ENCODE measurements around the gene FAU.
"Not testable (repeated sequence)": the region's sequence is repeated elsewhere in the genome, so short reads cannot be mapped to it uniquely, and the experiment has no call there.

FAU gene

GRCh38 chr11:65156256-65156655, 34.3 kb upstream of the FAU start:
- H3K27ac ChIP-seq (ENCODE audit: low read depth, low read length) = no peak overlapping the region
- no peaks in the 10 kb centered on the region for H3K36me3 ChIP-seq (ENCODE audit: control insufficient read depth, insufficient read depth, low read length)
- H3K79me1 ChIP-seq (ENCODE audit: low read length) = no peaks in the 10 kb centered on the region
- H4K8ac ChIP-seq (ENCODE audit: low read depth, low read length) = no peak overlapping the region
- no peaks in the 10 kb centered on the region for H3K79me2 ChIP-seq (ENCODE audit: control insufficient read depth, insufficient read depth, low read length)
- H3K4me1 ChIP-seq (ENCODE audit: control insufficient read depth, low read depth, low read length) = no peaks in the 10 kb centered on the region
- no peak for DNase-seq
- H2BK120ac ChIP-seq (ENCODE audit: low read depth, low read length) = no peak overlapping the region
- H3K18ac ChIP-seq (ENCODE audit: low read length) = no peak overlapping the region
- H2BK15ac ChIP-seq (replicated peaks; ENCODE audit: low read depth) = no peak overlapping the region
- H2AK5ac ChIP-seq (ENCODE audit: low read length) = no peak overlapping the region
- no CpG with 5 or more reads among the region's 3 CpGs for WGBS (ENCODE audit: extremely low coverage, insufficient coverage, low lambda C conversion rate)
- no peak overlapping the region for H3K4me3 ChIP-seq (ENCODE audit: low read length)
- no peak overlapping the region for H3K9ac ChIP-seq (ENCODE audit: low read length)
- no peak overlapping the region for H3K4ac ChIP-seq (ENCODE audit: low read depth, low read length)
- H4K5ac ChIP-seq (ENCODE audit: low read length) = no peak overlapping the region
- no peak overlapping the region for H3K56ac ChIP-seq (ENCODE audit: low read length)
- H3K23ac ChIP-seq (ENCODE audit: low read length) = no peak overlapping the region
- no peak overlapping the region for H3K4me2 ChIP-seq (ENCODE audit: low read length)
- no peaks in the 10 kb centered on the region for H3K27me3 ChIP-seq (ENCODE audit: insufficient read depth, low read length, poor library complexity)
- H2BK5ac ChIP-seq (ENCODE audit: low read length) = no peak overlapping the region

GRCh38 chr11:65152122-65152521, 30.2 kb upstream of the FAU start:
- no peak for DNase-seq
- Histone ChIP-seq H3K79me2 (ENCODE audit: control insufficient read depth, insufficient read depth, low read length) (no peaks in the 10 kb centered on the region), H2BK120ac (ENCODE audit: low read depth, low read length) (no peak overlapping the region), H3K4ac (ENCODE audit: low read depth, low read length) (no peak overlapping the region), H3K27me3 (ENCODE audit: insufficient read depth, low read length, poor library complexity) (no peaks in the 10 kb centered on the region), H2AK5ac (ENCODE audit: low read length) (no peak overlapping the region), H3K4me1 (ENCODE audit: control insufficient read depth, low read depth, low read length) (no peaks in the 10 kb centered on the region), H3K27ac (ENCODE audit: low read depth, low read length) (no peak overlapping the region), H3K18ac (ENCODE audit: low read length) (no peak overlapping the region), H3K4me3 (ENCODE audit: low read length) (no peak overlapping the region), H4K5ac (ENCODE audit: low read length) (no peak overlapping the region), H2BK5ac (ENCODE audit: low read length) (no peak overlapping the region), H3K4me2 (ENCODE audit: low read length) (no peak overlapping the region), H4K8ac (ENCODE audit: low read depth, low read length) (no peak overlapping the region), H3K23ac (ENCODE audit: low read length) (no peak overlapping the region), H3K36me3 (ENCODE audit: control insufficient read depth, insufficient read depth, low read length) (no peaks in the 10 kb centered on the region), H3K9ac (ENCODE audit: low read length) (no peak overlapping the region), H3K79me1 (ENCODE audit: low read length) (no peaks in the 10 kb centered on the region), H2BK15ac (replicated peaks; ENCODE audit: low read depth) (no peak overlapping the region), H3K56ac (ENCODE audit: low read length) (no peak overlapping the region)
- no CpG with 5 or more reads among the region's 2 CpGs for WGBS (ENCODE audit: extremely low coverage, insufficient coverage, low lambda C conversion rate)

- Histone ChIP-seq H3K27ac (ENCODE audit: low read depth, low read length) (no peak overlapping the region), H3K4ac (ENCODE audit: low read depth, low read length) (no peak overlapping the region), H3K79me2 (ENCODE audit: control insufficient read depth, insufficient read depth, low read length) (no peaks in the 10 kb centered on the region), H4K5ac (ENCODE audit: low read length) (no peak overlapping the region), H3K27me3 (ENCODE audit: insufficient read depth, low read length, poor library complexity) (no peaks in the 10 kb centered on the region), H3K4me2 (ENCODE audit: low read length) (no peak overlapping the region), H4K8ac (ENCODE audit: low read depth, low read length) (no peak overlapping the region), H2BK120ac (ENCODE audit: low read depth, low read length) (no peak overlapping the region), H2BK15ac (replicated peaks; ENCODE audit: low read depth) (no peak overlapping the region), H2BK5ac (ENCODE audit: low read length) (no peak overlapping the region), H2AK5ac (ENCODE audit: low read length) (no peak overlapping the region), H3K9ac (ENCODE audit: low read length) (no peak overlapping the region), H3K79me1 (ENCODE audit: low read length) (no peaks in the 10 kb centered on the region), H3K4me3 (ENCODE audit: low read length) (no peak overlapping the region), H3K23ac (ENCODE audit: low read length) (no peak overlapping the region), H3K36me3 (ENCODE audit: control insufficient read depth, insufficient read depth, low read length) (no peaks in the 10 kb centered on the region), H3K4me1 (ENCODE audit: control insufficient read depth, low read depth, low read length) (no peaks in the 10 kb centered on the region), H3K18ac (ENCODE audit: low read length) (no peak overlapping the region), H3K56ac (ENCODE audit: low read length) (no peak overlapping the region)
- WGBS (ENCODE audit: extremely low coverage, insufficient coverage, low lambda C conversion rate) = no CpG with 5 or more reads among the region's 3 CpGs
- no peak for DNase-seq
These were observed 29.5 kb upstream of the FAU start for GRCh38 chr11:65151331-65151899.

- Histone ChIP-seq H2BK120ac (ENCODE audit: low read depth, low read length) (no peak overlapping the region), H3K9ac (ENCODE audit: low read length) (no peak overlapping the region), H3K4me3 (ENCODE audit: low read length) (no peak overlapping the region), H3K79me2 (ENCODE audit: control insufficient read depth, insufficient read depth, low read length) (no peaks in the 10 kb centered on the region), H3K79me1 (ENCODE audit: low read length) (no peaks in the 10 kb centered on the region), H2AK5ac (ENCODE audit: low read length) (no peak overlapping the region), H3K4me2 (ENCODE audit: low read length) (no peak overlapping the region), H3K56ac (ENCODE audit: low read length) (peak overlapping the region; percentile 34), H3K4ac (ENCODE audit: low read depth, low read length) (no peak overlapping the region), H3K23ac (ENCODE audit: low read length) (no peak overlapping the region), H3K36me3 (ENCODE audit: control insufficient read depth, insufficient read depth, low read length) (no peaks in the 10 kb centered on the region), H4K8ac (ENCODE audit: low read depth, low read length) (no peak overlapping the region), H3K27ac (ENCODE audit: low read depth, low read length) (no peak overlapping the region), H3K18ac (ENCODE audit: low read length) (no peak overlapping the region), H3K4me1 (ENCODE audit: control insufficient read depth, low read depth, low read length) (no peaks in the 10 kb centered on the region), H2BK5ac (ENCODE audit: low read length) (no peak overlapping the region), H3K27me3 (ENCODE audit: insufficient read depth, low read length, poor library complexity) (no peaks in the 10 kb centered on the region), H2BK15ac (replicated peaks; ENCODE audit: low read depth) (no peak overlapping the region), H4K5ac (ENCODE audit: low read length) (no peak overlapping the region)
- DNase-seq = peak; percentile 41
- WGBS (ENCODE audit: extremely low coverage, insufficient coverage, low lambda C conversion rate) = no CpG with 5 or more reads among the region's 12 CpGs
These were observed 28.8 kb upstream of the FAU start for GRCh38 chr11:65150509-65151299.

GRCh38 chr11:65150131-65150508, 28.2 kb upstream of the FAU start:
- not testable (repeated sequence) for H4K8ac ChIP-seq (ENCODE audit: low read depth, low read length); H3K27ac ChIP-seq (ENCODE audit: low read depth, low read length); H3K79me2 ChIP-seq (ENCODE audit: control insufficient read depth, insufficient read depth, low read length); H3K36me3 ChIP-seq (ENCODE audit: control insufficient read depth, insufficient read depth, low read length); H2AK5ac ChIP-seq (ENCODE audit: low read length); H4K5ac ChIP-seq (ENCODE audit: low read length); H2BK15ac ChIP-seq (replicated peaks; ENCODE audit: low read depth); H3K4ac ChIP-seq (ENCODE audit: low read depth, low read length); H3K56ac ChIP-seq (ENCODE audit: low read length); H2BK5ac ChIP-seq (ENCODE audit: low read length); DNase-seq; H3K18ac ChIP-seq (ENCODE audit: low read length); H3K4me2 ChIP-seq (ENCODE audit: low read length); H3K4me3 ChIP-seq (ENCODE audit: low read length); H3K9ac ChIP-seq (ENCODE audit: low read length); H3K79me1 ChIP-seq (ENCODE audit: low read length); H3K23ac ChIP-seq (ENCODE audit: low read length); H3K4me1 ChIP-seq (ENCODE audit: control insufficient read depth, low read depth, low read length); H3K27me3 ChIP-seq (ENCODE audit: insufficient read depth, low read length, poor library complexity); H2BK120ac ChIP-seq (ENCODE audit: low read depth, low read length)
- WGBS (ENCODE audit: extremely low coverage, insufficient coverage, low lambda C conversion rate) = no CpG with 5 or more reads among the region's 10 CpGs

GRCh38 chr11:65148657-65149056, 26.7 kb upstream of the FAU start:
- Histone ChIP-seq H2AK5ac (ENCODE audit: low read length) (no peak overlapping the region), H2BK120ac (ENCODE audit: low read depth, low read length) (no peak overlapping the region), H3K18ac (ENCODE audit: low read length) (no peak overlapping the region), H3K4ac (ENCODE audit: low read depth, low read length) (no peak overlapping the region), H3K56ac (ENCODE audit: low read length) (no peak overlapping the region), H3K79me1 (ENCODE audit: low read length) (no peaks in the 10 kb centered on the region), H3K27me3 (ENCODE audit: insufficient read depth, low read length, poor library complexity) (no peaks in the 10 kb centered on the region), H4K8ac (ENCODE audit: low read depth, low read length) (no peak overlapping the region), H3K9ac (ENCODE audit: low read length) (no peak overlapping the region), H4K5ac (ENCODE audit: low read length) (no peak overlapping the region), H3K27ac (ENCODE audit: low read depth, low read length) (no peak overlapping the region), H2BK15ac (replicated peaks; ENCODE audit: low read depth) (no peak overlapping the region), H3K4me1 (ENCODE audit: control insufficient read depth, low read depth, low read length) (no peaks in the 10 kb centered on the region), H2BK5ac (ENCODE audit: low read length) (no peak overlapping the region), H3K79me2 (ENCODE audit: control insufficient read depth, insufficient read depth, low read length) (no peaks in the 10 kb centered on the region), H3K4me2 (ENCODE audit: low read length) (no peak overlapping the region), H3K36me3 (ENCODE audit: control insufficient read depth, insufficient read depth, low read length) (no peaks in the 10 kb centered on the region), H3K4me3 (ENCODE audit: low read length) (no peak overlapping the region), H3K23ac (ENCODE audit: low read length) (no peak overlapping the region)
- no CpG with 5 or more reads among the region's 5 CpGs for WGBS (ENCODE audit: extremely low coverage, insufficient coverage, low lambda C conversion rate)
- DNase-seq = no peak

Measured in mesendoderm (in vitro differentiated cells).